ENCODE measurements around the gene S1PR3. TPM values are rescaled to one million over a fixed set of nuclear protein-coding genes. Genes with fewer than 3 reads are reported as not detected.

Gene S1PR3
- polyA plus RNA-seq, 1 donor from 2014 or later, result not detected

DNA sequence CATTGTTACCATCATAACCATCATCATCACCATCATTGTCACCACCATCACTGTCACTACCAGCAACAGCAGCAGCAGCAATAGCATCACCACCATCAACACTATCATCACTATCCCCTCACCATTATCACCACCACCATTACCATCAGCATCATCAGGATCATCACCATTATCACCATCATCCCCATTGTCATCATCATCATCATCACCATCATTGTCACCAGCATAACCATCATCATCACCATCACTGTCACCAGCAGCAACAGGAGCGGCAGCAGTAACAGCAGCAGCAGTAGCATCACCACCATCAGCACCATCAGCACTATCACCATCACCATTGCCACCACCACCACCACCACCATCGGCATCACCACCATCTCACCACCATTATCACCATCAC is 48.4 kb downstream of the S1PR3 start:
- Mint-ChIP-seq H3K27me3 (peaks cover 6% of the 10 kb centered on the region), H3K27ac (no peak overlapping the region), H3K36me3 (no peaks in the 10 kb centered on the region), H3K4me3 (no peak overlapping the region), H3K9me3 (no peaks in the 10 kb centered on the region), H3K4me1 (peaks cover 0 to 4% (median 1%) of the 10 kb centered on the region in 3 donors)

- Mint-ChIP-seq H3K4me3 (no peak overlapping the region), H3K36me3 (no peaks in the 10 kb centered on the region), H3K4me1 (peaks cover 0 to 3% (median 0%) of the 10 kb centered on the region in 3 donors), H3K27me3 (peaks cover 6% of the 10 kb centered on the region), H3K9me3 (no peaks in the 10 kb centered on the region), H3K27ac (no peak overlapping the region)
Observed at GRCh38 chr9:89042984-89043383, 51.7 kb downstream of the S1PR3 start.

DNA sequence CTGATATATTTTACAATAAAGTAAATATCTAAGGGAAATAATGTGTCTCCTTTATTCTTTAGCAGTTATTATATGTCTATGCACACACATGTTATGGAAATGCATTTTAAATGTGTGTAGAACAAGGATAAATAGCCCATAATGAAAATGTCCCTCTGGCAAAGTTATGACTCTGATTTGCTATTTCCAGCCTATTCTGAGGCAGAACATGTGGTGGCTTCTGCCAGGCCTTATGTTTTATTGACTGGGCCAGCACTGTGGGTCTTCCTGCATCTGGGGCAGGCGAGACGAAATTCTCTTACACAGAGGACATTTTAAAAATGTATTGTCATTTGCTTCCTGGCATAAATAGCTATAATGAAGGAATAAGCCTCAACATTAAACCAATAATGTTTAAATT is 52.8 kb downstream of the S1PR3 start:
- H3K4me3 Mint-ChIP-seq, result no peak overlapping the region
- peaks cover 0 to 2% (median 0%) of the 10 kb centered on the region in 3 donors for H3K9me3 Mint-ChIP-seq
- H3K27ac Mint-ChIP-seq, result no peak overlapping the region
- peaks cover 0 to 3% (median 0%) of the 10 kb centered on the region in 3 donors for H3K4me1 Mint-ChIP-seq
- H3K27me3 Mint-ChIP-seq, result peaks cover 8% of the 10 kb centered on the region
- H3K36me3 Mint-ChIP-seq, result no peaks in the 10 kb centered on the region

- H3K27ac Mint-ChIP-seq, result no peak overlapping the region
Observed at GRCh38 chr9:89044881-89045280, 53.6 kb downstream of the S1PR3 start.

GRCh38 chr9:89046832-89047231 is 55.6 kb downstream of the S1PR3 start:
- Mint-ChIP-seq H3K27ac (no peak overlapping the region), H3K4me1 (peaks cover 0 to 2% (median 0%) of the 10 kb centered on the region in 3 donors), H3K36me3 (no peaks in the 10 kb centered on the region), H3K9me3 (peaks cover 0 to 2% (median 0%) of the 10 kb centered on the region in 3 donors), H3K27me3 (peaks cover 10% of the 10 kb centered on the region), H3K4me3 (no peak overlapping the region)

More at GRCh38 chr9:89044881-89045280, 53.6 kb downstream of the S1PR3 start:
- Mint-ChIP-seq H3K9me3 (peaks cover 0 to 2% (median 0%) of the 10 kb centered on the region in 3 donors), H3K4me3 (no peak overlapping the region), H3K36me3 (no peaks in the 10 kb centered on the region), H3K4me1 (peaks cover 0 to 3% (median 0%) of the 10 kb centered on the region in 3 donors), H3K27me3 (peaks cover 8% of the 10 kb centered on the region)

GRCh38 chr9:89047667-89048066 is 56.4 kb downstream of the S1PR3 start:
- peaks cover 10% of the 10 kb centered on the region for H3K27me3 Mint-ChIP-seq
- peaks cover 0 to 2% (median 0%) of the 10 kb centered on the region in 3 donors for H3K9me3 Mint-ChIP-seq
- H3K4me1 Mint-ChIP-seq, result peaks cover 0 to 2% (median 0%) of the 10 kb centered on the region in 3 donors
- no peaks in the 10 kb centered on the region for H3K36me3 Mint-ChIP-seq
- no peak overlapping the region for H3K27ac Mint-ChIP-seq
- H3K4me3 Mint-ChIP-seq, result no peak overlapping the region

- H3K36me3 Mint-ChIP-seq, result no peaks in the 10 kb centered on the region
- no peak overlapping the region for H3K4me3 Mint-ChIP-seq
- no peak overlapping the region for H3K27ac Mint-ChIP-seq
- H3K9me3 Mint-ChIP-seq, result peaks cover 0 to 2% (median 0%) of the 10 kb centered on the region in 3 donors
- peaks cover 10% of the 10 kb centered on the region for H3K27me3 Mint-ChIP-seq
- peaks cover 0 to 2% (median 0%) of the 10 kb centered on the region in 3 donors for H3K4me1 Mint-ChIP-seq
Observed at GRCh38 chr9:89048616-89049015, 57.3 kb downstream of the S1PR3 start.

GRCh38 chr9:89049646-89050045 is 58.4 kb downstream of the S1PR3 start:
- Mint-ChIP-seq H3K36me3 (no peaks in the 10 kb centered on the region), H3K4me3 (no peak overlapping the region), H3K27ac (no peak overlapping the region), H3K9me3 (peaks cover 0 to 2% (median 0%) of the 10 kb centered on the region in 3 donors), H3K27me3 (peaks cover 10% of the 10 kb centered on the region), H3K4me1 (peaks cover 0 to 2% (median 0%) of the 10 kb centered on the region in 3 donors)

DNA sequence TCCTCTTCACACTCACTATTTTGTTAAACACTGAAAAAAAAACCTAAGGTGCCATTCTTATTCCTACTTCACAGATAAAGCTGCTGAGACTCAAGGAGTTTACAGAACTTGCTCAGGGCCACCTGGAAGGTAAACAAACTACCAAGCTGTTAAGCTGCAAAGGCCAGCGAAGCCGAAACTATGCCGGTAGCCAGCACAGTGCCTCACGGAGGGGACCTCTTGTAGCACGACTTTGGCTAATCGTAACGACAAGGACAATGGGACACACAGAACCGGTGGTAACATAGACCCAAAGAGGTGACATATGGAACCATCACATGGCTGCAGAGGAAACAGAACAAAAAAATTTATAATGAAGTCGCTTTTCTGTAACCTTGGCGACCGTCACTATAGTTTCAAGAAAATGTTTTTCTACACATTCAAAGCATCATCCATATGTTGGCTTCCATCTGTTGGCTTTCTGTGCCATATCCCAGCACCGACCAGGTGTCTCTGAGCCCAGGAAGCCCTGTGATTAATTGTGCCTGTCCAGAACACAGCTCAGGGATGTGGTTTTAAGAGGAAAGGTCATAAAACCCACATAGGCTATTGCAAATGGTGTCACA is 60.3 kb downstream of the S1PR3 start:
- H3K27ac Mint-ChIP-seq, result no peak overlapping the region
- peaks cover 10% of the 10 kb centered on the region for H3K27me3 Mint-ChIP-seq
- no peaks in the 10 kb centered on the region for H3K36me3 Mint-ChIP-seq
- no peaks in the 10 kb centered on the region for H3K4me1 Mint-ChIP-seq
- H3K4me3 Mint-ChIP-seq, result no peak overlapping the region
- peaks cover 0 to 2% (median 0%) of the 10 kb centered on the region in 3 donors for H3K9me3 Mint-ChIP-seq

DNA sequence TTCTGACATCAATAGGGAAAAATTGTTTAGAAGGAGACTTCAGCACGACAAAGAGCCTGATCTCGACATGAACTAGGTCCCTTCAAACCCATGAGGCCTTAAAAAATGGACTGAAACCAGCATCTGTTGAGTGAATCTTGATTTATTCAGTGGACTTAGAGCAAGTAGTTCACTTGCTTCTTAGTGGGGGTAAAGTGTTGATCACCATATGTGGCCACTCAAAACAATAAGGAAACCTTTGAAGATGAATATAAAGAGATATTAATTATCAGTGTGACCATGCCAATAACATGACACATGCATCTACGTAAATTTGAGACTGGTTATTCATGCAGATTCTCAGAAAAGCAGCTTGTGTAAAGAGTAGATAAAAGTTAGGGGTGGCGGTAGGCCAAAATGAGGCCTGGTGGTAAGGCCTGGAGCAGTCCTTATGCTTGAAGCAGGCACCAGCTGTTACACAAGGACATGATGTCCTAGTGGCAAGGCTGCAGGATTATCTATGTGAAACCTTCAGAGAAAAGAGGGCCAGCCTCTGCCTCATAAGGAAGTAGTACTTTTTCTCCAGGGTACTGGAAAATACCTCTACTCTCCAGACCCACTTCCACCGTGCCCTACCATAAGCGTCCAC is 61.3 kb downstream of the S1PR3 start:
- peaks cover 0 to 2% (median 0%) of the 10 kb centered on the region in 3 donors for H3K9me3 Mint-ChIP-seq
- no peak overlapping the region for H3K4me3 Mint-ChIP-seq
- no peaks in the 10 kb centered on the region for H3K4me1 Mint-ChIP-seq
- H3K27ac Mint-ChIP-seq, result no peak overlapping the region
- H3K36me3 Mint-ChIP-seq, result no peaks in the 10 kb centered on the region
- peaks cover 4% of the 10 kb centered on the region for H3K27me3 Mint-ChIP-seq

DNA sequence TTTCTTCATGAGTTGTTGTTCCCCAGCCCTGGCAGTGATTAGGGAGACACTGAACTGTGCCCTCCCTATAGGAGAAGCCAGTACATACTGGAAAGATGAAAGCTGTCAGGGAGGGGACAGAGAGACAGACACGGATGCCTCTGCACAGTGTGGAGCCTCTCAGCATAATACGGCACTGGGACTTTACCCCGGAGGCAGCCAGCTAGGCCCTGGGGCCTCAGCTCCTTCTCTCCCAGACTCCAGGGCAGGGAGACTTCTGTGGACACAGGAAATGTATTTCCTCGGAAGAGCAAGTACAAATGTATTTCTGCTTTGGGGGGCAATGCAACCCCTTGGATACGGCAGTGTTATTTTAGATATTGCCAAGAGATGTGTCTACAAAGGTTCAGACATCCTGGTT is 62.0 kb downstream of the S1PR3 start:
- Mint-ChIP-seq H3K9me3 (peaks cover 0 to under 1% (median 0%) of the 10 kb centered on the region in 3 donors), H3K4me3 (no peak overlapping the region), H3K27me3 (peaks cover 2% of the 10 kb centered on the region), H3K27ac (no peak overlapping the region), H3K4me1 (no peaks in the 10 kb centered on the region), H3K36me3 (no peaks in the 10 kb centered on the region)

Other genes starting within 250 kb of the S1PR3 start
- not detected for gene SHC3, start 187.3 kb downstream of the S1PR3 start, polyA plus RNA-seq

Data from IgD-negative memory B cell (primary cell).